K562 (cell line): Measurements from ENCODE around the gene CAMK2G. TPM values are rescaled to one million over a fixed set of nuclear protein-coding genes. Genes with fewer than 3 reads are reported as not detected.

Experiments used
- CBX5 ChIP-seq: IDR thresholded peaks from 2 replicates; pipeline ENCODE4 v1.6.1; 2014; ENCODE audit warnings: low read depth, borderline replicate concordance
- CHCHD3 ChIP-seq: fragments of 250-450 bp; sonication (Bioruptor Pico); IDR thresholded peaks from 2 replicates; pipeline ENCODE4 v2.1.2; 2022; ENCODE audit warnings: mild to moderate bottlenecking
- ESRRA ChIP-seq: fragments of 450-650 bp; IDR thresholded peaks from 2 replicates; pipeline ENCODE4 v1.6.1; 2014; ENCODE audit warnings: low read depth, mild to moderate bottlenecking, moderate library complexity, borderline replicate concordance
- FIP1L1 ChIP-seq: fragments of 200-400 bp; formaldehyde crosslinking; IDR thresholded peaks from 2 replicates; pipeline ENCODE4 v1.6.1; 2018; ENCODE audit warnings: mild to moderate bottlenecking, low read depth, low read length; ENCODE audit not compliant: poor library complexity, severe bottlenecking
- GATAD2B ChIP-seq: fragments of 450-650 bp; IDR thresholded peaks from 2 replicates; pipeline ENCODE4 v1.6.1; 2017; ENCODE audit warnings: mild to moderate bottlenecking, borderline replicate concordance
- HBP1 ChIP-seq: fragments of 450-650 bp; formaldehyde crosslinking; IDR thresholded peaks from 2 replicates; pipeline ENCODE4 v1.4.0; 2022; ENCODE audit warnings: missing genetic modification characterization
- KAT2B ChIP-seq: IDR thresholded peaks from one replicate; pipeline ENCODE4 v1.6.1; 2012; ENCODE audit warnings: low read depth, mild to moderate bottlenecking, control low read depth, inconsistent platforms, low read length, moderate library complexity
- MAZ ChIP-seq, 2 experiments: fragments of 450-650 bp in 1 of 2; sonication (generic) in 1 of 2; formaldehyde crosslinking; IDR thresholded peaks in 1 of 2; conservative IDR thresholded peaks in 1 of 2; 2 replicates each; pipeline versions ENCODE4 v1.4.0 to v1.5.0; 2020; ENCODE audit warnings: mild to moderate bottlenecking in 1 of 2, missing genetic modification reagents in 1 of 2
- NFATC3 ChIP-seq: fragments of 450-650 bp; IDR thresholded peaks from 2 replicates; pipeline ENCODE4 v1.6.1; 2017; ENCODE audit warnings: mild to moderate bottlenecking
- NFE2L1 ChIP-seq: fragments of 450-650 bp; IDR thresholded peaks from 2 replicates; pipeline ENCODE4 v1.6.1; 2016; ENCODE audit warnings: missing genetic modification characterization, low read depth, mild to moderate bottlenecking, missing compliant biosample characterization, moderate library complexity, borderline replicate concordance
- PHF8 ChIP-seq: fragments of 200-600 bp; sonication (generic); IDR thresholded peaks from 2 replicates; pipeline ENCODE4 v1.6.1; 2012; ENCODE audit warnings: mixed run types, mild to moderate bottlenecking, inconsistent platforms, low read length, moderate library complexity, borderline replicate concordance
- PKNOX1 ChIP-seq: fragments of 450-650 bp; IDR thresholded peaks from 2 replicates; pipeline ENCODE4 v1.6.1; 2016
- ZFPM2 ChIP-seq: fragments of 250-450 bp; sonication (Bioruptor Pico); IDR thresholded peaks from 2 replicates; pipeline ENCODE4 v1.5.1; 2022; ENCODE audit warnings: mild to moderate bottlenecking
- ZNF12 ChIP-seq: sonication (generic); formaldehyde crosslinking; IDR thresholded peaks from 2 replicates; pipeline ENCODE4 v1.4.0; 2020; ENCODE audit warnings: mild to moderate bottlenecking, missing genetic modification reagents
- ZNF707 ChIP-seq: fragments of 250-450 bp; sonication (Bioruptor Pico); conservative IDR thresholded peaks from 2 replicates; pipeline ENCODE4 v1.8.0; 2022; ENCODE audit warnings: inconsistent platforms, mild to moderate bottlenecking, moderate library complexity
- ZNF76 ChIP-seq: fragments of 250-450 bp; sonication (Bioruptor Pico); IDR thresholded peaks from 2 replicates; pipeline ENCODE4 v1.4.0; 2020; ENCODE audit warnings: mild to moderate bottlenecking, moderate library complexity, borderline replicate concordance
- polyA plus RNA-seq, 8 experiments: library from polyadenylated mRNA; depleted of rRNA in 4 of 8; stranded (reverse) in 5 of 8; unstranded in 3 of 8; fragments of >200 nt; fragmentation: Nextera tagmentation in 2 of 8; fragmentation: Illumina TruSeq in 1 of 8; extraction: Ambion mirVana in 2 of 8; extraction: Trizol in 1 of 8; gene quantifications; 2 replicates each; pipeline versions ENCODE4 v1.2.1 to v1.2.3, GENCODE V29; 2011 to 2014; ENCODE audit warnings: inconsistent platforms in 1 of 8, missing spikeins in 1 of 8
- total RNA-seq, 7 experiments: library from RNA; depleted of rRNA in 6 of 7; stranded (reverse); fragments of >200 nt in 6 of 7; fragmentation: Illumina TruSeq in 2 of 7; extraction: Trizol in 2 of 7; gene quantifications; 2 replicates each; pipeline versions ENCODE4 v1.2.1 to v1.2.3, GENCODE V29; 2011 to 2021; ENCODE audit warnings: low replicate concordance in 1 of 7
- TF ChIP-seq, protein P1 (sequence below): fragments of 150-350 bp; conservative IDR thresholded peaks from 2 replicates; pipeline ENCODE4 v1.6.1; 2014; ENCODE audit warnings: low read length
- TF ChIP-seq, protein P2 (sequence below): fragments of 250-450 bp; sonication (Bioruptor Pico); IDR thresholded peaks from 2 replicates; pipeline ENCODE4 v1.8.0; 2022; ENCODE audit warnings: inconsistent platforms
- TF ChIP-seq, protein P3 (sequence below): fragments of 450-650 bp; IDR thresholded peaks from 2 replicates; pipeline ENCODE4 v1.6.1; 2016; ENCODE audit warnings: missing biosample characterization, missing genetic modification characterization

CAMK2G gene
- total and polyA plus RNA-seq, 9 of the 15 experiments (the other 6 are each of a cell fraction or from before 2014, with no cell fraction given) = 9.0 to 37.9 (median 32.6) TPM

GRCh38 chr10:73809061-73809818 lies 65.1 kb downstream of the CAMK2G start (continued):
- TF ChIP-seq CHCHD3 (CRISPR knock-in tag) (no peak), KAT2B (no peak), GATAD2B (no peak), ZNF76 (CRISPR knock-in tag) (peak; percentile 34; the same call in 1 of the 2 replicates), ESRRA (peak; percentile 42; the same call in 1 of the 2 replicates), PHF8 (no peak), ZFPM2 (CRISPR knock-in tag) (no peak), HBP1 (CRISPR knock-in tag) (no peak), ZNF12 (CRISPR knock-in tag) (no peak), FIP1L1 (no peak), NFATC3 (no peak), NFE2L1 (tag) (no peak), ZNF707 (CRISPR knock-in tag) (no peak), PKNOX1 (0 out of 2 replicates have a peak, but pooled peaks have one; percentile 35), CBX5 (no peak), MAZ (CRISPR knock-in tag; conservative IDR thresholded peaks at IDR 0.05 in 1 of 2, IDR thresholded peaks at IDR 0.05 in 1 of 2) (no peak)
- TF ChIP-seq, protein P1, sequence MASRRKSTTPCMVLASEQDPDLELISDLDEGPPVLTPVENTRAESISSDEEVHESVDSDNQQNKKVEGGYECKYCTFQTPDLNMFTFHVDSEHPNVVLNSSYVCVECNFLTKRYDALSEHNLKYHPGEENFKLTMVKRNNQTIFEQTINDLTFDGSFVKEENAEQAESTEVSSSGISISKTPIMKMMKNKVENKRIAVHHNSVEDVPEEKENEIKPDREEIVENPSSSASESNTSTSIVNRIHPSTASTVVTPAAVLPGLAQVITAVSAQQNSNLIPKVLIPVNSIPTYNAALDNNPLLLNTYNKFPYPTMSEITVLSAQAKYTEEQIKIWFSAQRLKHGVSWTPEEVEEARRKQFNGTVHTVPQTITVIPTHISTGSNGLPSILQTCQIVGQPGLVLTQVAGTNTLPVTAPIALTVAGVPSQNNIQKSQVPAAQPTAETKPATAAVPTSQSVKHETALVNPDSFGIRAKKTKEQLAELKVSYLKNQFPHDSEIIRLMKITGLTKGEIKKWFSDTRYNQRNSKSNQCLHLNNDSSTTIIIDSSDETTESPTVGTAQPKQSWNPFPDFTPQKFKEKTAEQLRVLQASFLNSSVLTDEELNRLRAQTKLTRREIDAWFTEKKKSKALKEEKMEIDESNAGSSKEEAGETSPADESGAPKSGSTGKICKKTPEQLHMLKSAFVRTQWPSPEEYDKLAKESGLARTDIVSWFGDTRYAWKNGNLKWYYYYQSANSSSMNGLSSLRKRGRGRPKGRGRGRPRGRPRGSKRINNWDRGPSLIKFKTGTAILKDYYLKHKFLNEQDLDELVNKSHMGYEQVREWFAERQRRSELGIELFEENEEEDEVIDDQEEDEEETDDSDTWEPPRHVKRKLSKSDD = no peak
- TF ChIP-seq, protein P2, sequence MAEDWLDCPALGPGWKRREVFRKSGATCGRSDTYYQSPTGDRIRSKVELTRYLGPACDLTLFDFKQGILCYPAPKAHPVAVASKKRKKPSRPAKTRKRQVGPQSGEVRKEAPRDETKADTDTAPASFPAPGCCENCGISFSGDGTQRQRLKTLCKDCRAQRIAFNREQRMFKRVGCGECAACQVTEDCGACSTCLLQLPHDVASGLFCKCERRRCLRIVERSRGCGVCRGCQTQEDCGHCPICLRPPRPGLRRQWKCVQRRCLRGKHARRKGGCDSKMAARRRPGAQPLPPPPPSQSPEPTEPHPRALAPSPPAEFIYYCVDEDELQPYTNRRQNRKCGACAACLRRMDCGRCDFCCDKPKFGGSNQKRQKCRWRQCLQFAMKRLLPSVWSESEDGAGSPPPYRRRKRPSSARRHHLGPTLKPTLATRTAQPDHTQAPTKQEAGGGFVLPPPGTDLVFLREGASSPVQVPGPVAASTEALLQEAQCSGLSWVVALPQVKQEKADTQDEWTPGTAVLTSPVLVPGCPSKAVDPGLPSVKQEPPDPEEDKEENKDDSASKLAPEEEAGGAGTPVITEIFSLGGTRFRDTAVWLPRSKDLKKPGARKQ (CRISPR knock-in tag) = no peak
- TF ChIP-seq, protein P3, sequence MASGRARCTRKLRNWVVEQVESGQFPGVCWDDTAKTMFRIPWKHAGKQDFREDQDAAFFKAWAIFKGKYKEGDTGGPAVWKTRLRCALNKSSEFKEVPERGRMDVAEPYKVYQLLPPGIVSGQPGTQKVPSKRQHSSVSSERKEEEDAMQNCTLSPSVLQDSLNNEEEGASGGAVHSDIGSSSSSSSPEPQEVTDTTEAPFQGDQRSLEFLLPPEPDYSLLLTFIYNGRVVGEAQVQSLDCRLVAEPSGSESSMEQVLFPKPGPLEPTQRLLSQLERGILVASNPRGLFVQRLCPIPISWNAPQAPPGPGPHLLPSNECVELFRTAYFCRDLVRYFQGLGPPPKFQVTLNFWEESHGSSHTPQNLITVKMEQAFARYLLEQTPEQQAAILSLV = no peak
